SU-DHL-6 (cell line): ENCODE data around the gene FBXO44.

Experiments
- H2AFZ ChIP-seq: fragments of 200-600 bp; sonication (generic); 2 replicates; pipeline ENCODE4 v1.6.1; 2014; ENCODE audit warnings: low read depth, mild to moderate bottlenecking, moderate library complexity, mixed read lengths, antibody characterized with exemption, low read length; ENCODE audit not compliant: severe bottlenecking
- H3F3A ChIP-seq: fragments of 200-600 bp; shearing (Covaris generic); 2 replicates; pipeline ENCODE4 v1.6.0; 2016; ENCODE audit warnings: antibody characterized with exemption, mild to moderate bottlenecking; ENCODE audit not compliant: insufficient read depth
- H3K27ac ChIP-seq: fragments of 200-600 bp; sonication (generic); 2 replicates; pipeline ENCODE4 v1.5.1; 2016; ENCODE audit warnings: low read depth, mild to moderate bottlenecking, low read length, moderate library complexity, mixed read lengths
- H3K27me3 ChIP-seq: fragments of 200-600 bp; sonication (generic), shearing (Covaris generic); 2 replicates; pipeline ENCODE4 v1.6.0; 2014; ENCODE audit warnings: mild to moderate bottlenecking, low read length
- H3K36me3 ChIP-seq: fragments of 200-600 bp; sonication (generic); 2 replicates; pipeline ENCODE4 v1.6.1; 2014; ENCODE audit warnings: mild to moderate bottlenecking, low read length, mixed read lengths
- H3K4me2 ChIP-seq: fragments of 300-600, 200-600 bp; shearing (Covaris generic), sonication (generic); 2 replicates; pipeline ENCODE4 v1.6.0; 2014; ENCODE audit warnings: low read length, low read depth, mild to moderate bottlenecking; ENCODE audit not compliant: poor library complexity, severe bottlenecking
- H3K4me3 ChIP-seq: fragments of 200-600 bp; sonication (generic); 2 replicates; pipeline ENCODE4 v1.5.1; 2014; ENCODE audit warnings: antibody characterized with exemption, low read length, mild to moderate bottlenecking, mixed read lengths; ENCODE audit not compliant: insufficient read depth, poor library complexity, severe bottlenecking
- H3K79me2 ChIP-seq: fragments of 200-600 bp; sonication (generic); 2 replicates; pipeline ENCODE4 v1.6.1; 2014; ENCODE audit warnings: mild to moderate bottlenecking, low read length, moderate library complexity; ENCODE audit not compliant: insufficient read depth
- H3K9ac ChIP-seq: fragments of 200-600 bp; sonication (generic); 2 replicates; pipeline ENCODE4 v1.7.0; 2014; ENCODE audit warnings: mild to moderate bottlenecking, low read length
- H3K9me2 ChIP-seq: fragments of 200-600 bp; sonication (generic); replicated peaks from 2 replicates; pipeline ENCODE4 v1.6.1; 2014; ENCODE audit warnings: low read length; ENCODE audit not compliant: insufficient read depth
- H3K9me3 ChIP-seq: fragments of 200-600 bp; sonication (generic); 2 replicates; pipeline ENCODE4 v1.6.1; 2014; ENCODE audit warnings: low read length, mixed read lengths; ENCODE audit not compliant: insufficient read depth
- H4K20me1 ChIP-seq: fragments of 200-600 bp; sonication (generic); 2 replicates; pipeline ENCODE4 v1.6.1; 2014; ENCODE audit warnings: low read depth, mild to moderate bottlenecking, antibody characterized with exemption, low read length, moderate library complexity, mixed read lengths
- EZH2phosphoT487 ChIP-seq: fragments of 200-600 bp; sonication (generic), shearing (Covaris generic); conservative IDR thresholded peaks from 2 replicates; pipeline ENCODE4 v1.6.1; 2018; ENCODE audit warnings: mild to moderate bottlenecking, antibody characterized with exemption, low read length, moderate library complexity, mixed read lengths
- TF ChIP-seq, protein P1 (sequence below): fragments of 200-600 bp; sonication (generic); IDR thresholded peaks from one replicate; pipeline ENCODE4 v1.5.1; 2017; ENCODE audit warnings: antibody characterized with exemption, mild to moderate bottlenecking, low read length, moderate library complexity; ENCODE audit not compliant: insufficient read depth, poor library complexity, severe bottlenecking

Gene FBXO44

DNA sequence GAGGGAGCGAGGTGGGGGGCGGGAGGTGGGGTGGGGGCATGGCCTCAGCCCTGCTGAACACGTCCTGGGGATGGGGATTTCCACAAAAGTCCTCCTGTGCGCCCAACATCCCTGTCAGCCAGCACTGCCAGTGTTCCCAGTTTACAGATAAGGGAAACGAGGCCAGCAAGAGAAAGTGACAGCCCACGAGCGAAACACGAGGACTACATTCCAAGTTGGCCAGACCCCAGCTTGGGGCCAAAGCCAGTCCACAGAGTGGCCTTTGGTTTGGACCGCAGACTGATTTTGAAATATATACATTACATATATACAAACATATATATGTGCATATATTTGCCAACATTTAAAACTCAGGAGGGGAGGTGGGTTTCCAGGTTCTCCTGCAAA, 5.4 kb upstream of the FBXO44 start:
- Histone ChIP-seq H3K27ac (no peak overlapping the region), H3K9ac (no peak overlapping the region), H3K27me3 (no peaks in the 10 kb centered on the region), H3K36me3 (no peaks in the 10 kb centered on the region), H3K9me2 (no peaks in the 10 kb centered on the region), H3K79me2 (no peaks in the 10 kb centered on the region), H3K4me2 (no peak overlapping the region), H4K20me1 (no peaks in the 10 kb centered on the region), H3F3A (no peaks in the 10 kb centered on the region), H2AFZ (no peak overlapping the region), H3K4me3 (no peak overlapping the region), H3K9me3 (no peaks in the 10 kb centered on the region)
- no peak for TF ChIP-seq EZH2phosphoT487
- TF ChIP-seq, protein P1, sequence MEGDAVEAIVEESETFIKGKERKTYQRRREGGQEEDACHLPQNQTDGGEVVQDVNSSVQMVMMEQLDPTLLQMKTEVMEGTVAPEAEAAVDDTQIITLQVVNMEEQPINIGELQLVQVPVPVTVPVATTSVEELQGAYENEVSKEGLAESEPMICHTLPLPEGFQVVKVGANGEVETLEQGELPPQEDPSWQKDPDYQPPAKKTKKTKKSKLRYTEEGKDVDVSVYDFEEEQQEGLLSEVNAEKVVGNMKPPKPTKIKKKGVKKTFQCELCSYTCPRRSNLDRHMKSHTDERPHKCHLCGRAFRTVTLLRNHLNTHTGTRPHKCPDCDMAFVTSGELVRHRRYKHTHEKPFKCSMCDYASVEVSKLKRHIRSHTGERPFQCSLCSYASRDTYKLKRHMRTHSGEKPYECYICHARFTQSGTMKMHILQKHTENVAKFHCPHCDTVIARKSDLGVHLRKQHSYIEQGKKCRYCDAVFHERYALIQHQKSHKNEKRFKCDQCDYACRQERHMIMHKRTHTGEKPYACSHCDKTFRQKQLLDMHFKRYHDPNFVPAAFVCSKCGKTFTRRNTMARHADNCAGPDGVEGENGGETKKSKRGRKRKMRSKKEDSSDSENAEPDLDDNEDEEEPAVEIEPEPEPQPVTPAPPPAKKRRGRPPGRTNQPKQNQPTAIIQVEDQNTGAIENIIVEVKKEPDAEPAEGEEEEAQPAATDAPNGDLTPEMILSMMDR = no peak

- Histone ChIP-seq H3K4me2 (no peak overlapping the region), H3K9me3 (no peaks in the 10 kb centered on the region), H4K20me1 (no peaks in the 10 kb centered on the region), H3K36me3 (no peaks in the 10 kb centered on the region), H3F3A (no peaks in the 10 kb centered on the region), H3K79me2 (no peaks in the 10 kb centered on the region), H3K27me3 (no peaks in the 10 kb centered on the region), H3K4me3 (no peak overlapping the region), H3K27ac (no peak overlapping the region), H3K9me2 (no peaks in the 10 kb centered on the region), H3K9ac (no peak overlapping the region), H2AFZ (no peak overlapping the region)
- TF ChIP-seq EZH2phosphoT487 = no peak
- TF ChIP-seq, protein P1 = no peak
Measured at GRCh38 chr1:11649624-11650330, 4.9 kb upstream of the FBXO44 start.

- no peak for TF ChIP-seq EZH2phosphoT487
- TF ChIP-seq, protein P1 = peak; percentile 45
- H3K4me3 ChIP-seq = no peak overlapping the region
- H3K27ac ChIP-seq = no peak overlapping the region
- no peaks in the 10 kb centered on the region for H3K36me3 ChIP-seq
- H3K79me2 ChIP-seq = no peaks in the 10 kb centered on the region
- H3K9ac ChIP-seq = no peak overlapping the region
- no peaks in the 10 kb centered on the region for H3K9me2 ChIP-seq
- no peaks in the 10 kb centered on the region for H3K9me3 ChIP-seq
- peak overlapping the region; percentile 58 for H2AFZ ChIP-seq
- no peaks in the 10 kb centered on the region for H3K27me3 ChIP-seq
- no peaks in the 10 kb centered on the region for H3F3A ChIP-seq
- no peaks in the 10 kb centered on the region for H4K20me1 ChIP-seq
- peak overlapping the region; percentile 22 for H3K4me2 ChIP-seq
Measured at GRCh38 chr1:11650331-11650991, 4.2 kb upstream of the FBXO44 start.
